ENCODE results near the gene PDE8A. TPM values are rescaled to one million over a fixed set of nuclear protein-coding genes. Genes with fewer than 3 reads are reported as not detected.

Gene PDE8A
- total RNA-seq, 1 experiment from 2014 or later: 27.4 TPM

GRCh38 chr15:85026304-85027032 is 44.8 kb downstream of the PDE8A start:
- ChIA-PET POLR2A (no interaction called here), CTCF (interaction anchor here (1.1 kb wide), 1 partner anchor 43 kb away, joined by 3 read pairs; no protein-coding TSS in a partner anchor)
- H3K36me3 Mint-ChIP-seq (ENCODE audit: insufficient read depth, unreplicated experiment): no peaks in the 10 kb centered on the region
- BruUV-seq (replicated peaks): no TSS peak
- no peaks in the 10 kb centered on the region for H3K9me3 Mint-ChIP-seq (ENCODE audit: unreplicated experiment)
- H3K27me3 Mint-ChIP-seq (ENCODE audit: insufficient read depth, unreplicated experiment): no peaks in the 10 kb centered on the region
- TF ChIP-seq CTCF (IDR thresholded peaks at IDR 0.05; ENCODE audit: unreplicated experiment): no peak
- no peak for DNase-seq (ENCODE audit: unreplicated experiment)
- no peak overlapping the region for H3K27ac Mint-ChIP-seq (ENCODE audit: low read depth, unreplicated experiment)
- intact Hi-C loops (cut with micrococcal nuclease): no loop called here
- no peak overlapping the region for H3K4me3 Mint-ChIP-seq (ENCODE audit: unreplicated experiment)
- H3K4me1 Mint-ChIP-seq (ENCODE audit: insufficient read depth, unreplicated experiment): peaks cover 46% of the 10 kb centered on the region

GRCh38 chr15:85027033-85027380 is 45.4 kb downstream of the PDE8A start:
- TF ChIP-seq CTCF (IDR thresholded peaks at IDR 0.05; ENCODE audit: unreplicated experiment): no peak
- intact Hi-C loops (cut with micrococcal nuclease): no loop called here
- BruUV-seq (replicated peaks): no TSS peak
- CTCF ChIA-PET: no interaction called here
- Mint-ChIP-seq H3K4me1 (ENCODE audit: insufficient read depth, unreplicated experiment) (peaks cover 46% of the 10 kb centered on the region), H3K36me3 (ENCODE audit: insufficient read depth, unreplicated experiment) (no peaks in the 10 kb centered on the region), H3K4me3 (ENCODE audit: unreplicated experiment) (no peak overlapping the region), H3K27ac (ENCODE audit: low read depth, unreplicated experiment) (no peak overlapping the region), H3K27me3 (ENCODE audit: insufficient read depth, unreplicated experiment) (no peaks in the 10 kb centered on the region), H3K9me3 (ENCODE audit: unreplicated experiment) (no peaks in the 10 kb centered on the region)
- POLR2A ChIA-PET: no interaction called here
- DNase-seq (ENCODE audit: unreplicated experiment): no peak

- no peak for DNase-seq (ENCODE audit: unreplicated experiment)
- ChIA-PET CTCF (no interaction called here), POLR2A (no interaction called here)
- H3K36me3 Mint-ChIP-seq (ENCODE audit: insufficient read depth, unreplicated experiment): no peaks in the 10 kb centered on the region
- H3K4me1 Mint-ChIP-seq (ENCODE audit: insufficient read depth, unreplicated experiment): peaks cover 46% of the 10 kb centered on the region
- H3K27ac Mint-ChIP-seq (ENCODE audit: low read depth, unreplicated experiment): no peak overlapping the region
- intact Hi-C loops (cut with micrococcal nuclease): no loop called here
- no peak overlapping the region for H3K4me3 Mint-ChIP-seq (ENCODE audit: unreplicated experiment)
- no TSS peak for BruUV-seq (replicated peaks)
- H3K9me3 Mint-ChIP-seq (ENCODE audit: unreplicated experiment): no peaks in the 10 kb centered on the region
- no peak for TF ChIP-seq CTCF (IDR thresholded peaks at IDR 0.05; ENCODE audit: unreplicated experiment)
- H3K27me3 Mint-ChIP-seq (ENCODE audit: insufficient read depth, unreplicated experiment): no peaks in the 10 kb centered on the region
Observed at GRCh38 chr15:85027421-85027820, 45.8 kb downstream of the PDE8A start.

GRCh38 chr15:85028416-85028815 is 46.8 kb downstream of the PDE8A start:
- Mint-ChIP-seq H3K9me3 (ENCODE audit: unreplicated experiment) (no peaks in the 10 kb centered on the region), H3K27ac (ENCODE audit: low read depth, unreplicated experiment) (no peak overlapping the region), H3K4me1 (ENCODE audit: insufficient read depth, unreplicated experiment) (peaks cover 38% of the 10 kb centered on the region), H3K36me3 (ENCODE audit: insufficient read depth, unreplicated experiment) (no peaks in the 10 kb centered on the region), H3K27me3 (ENCODE audit: insufficient read depth, unreplicated experiment) (no peaks in the 10 kb centered on the region), H3K4me3 (ENCODE audit: unreplicated experiment) (no peak overlapping the region)
- intact Hi-C loops (cut with micrococcal nuclease): no loop called here
- no peak for TF ChIP-seq CTCF (IDR thresholded peaks at IDR 0.05; ENCODE audit: unreplicated experiment)
- CTCF ChIA-PET: no interaction called here
- POLR2A ChIA-PET: no interaction called here
- no peak for DNase-seq (ENCODE audit: unreplicated experiment)
- no TSS peak for BruUV-seq (replicated peaks)
